GM21737 (cell line): Measurements from ENCODE around the gene PRKD1.

Experiments
- ATAC-seq: cut with Tn5 transposase; IDR thresholded peaks from one replicate; pipeline ENCODE4 v1.9.1; 2021; ENCODE audit warnings: mild to moderate bottlenecking, moderate library complexity; ENCODE audit not compliant: unreplicated experiment

PRKD1 gene

GRCh38 chr14:29536886-29537511 lies 390.6 kb downstream of the PRKD1 start:
- ATAC-seq: no peak

GRCh38 chr14:29529418-29529817 lies 398.2 kb downstream of the PRKD1 start:
- ATAC-seq: no peak

- ATAC-seq: no peak
Measured at GRCh38 chr14:29528889-29529288, 398.8 kb downstream of the PRKD1 start.

GRCh38 chr14:29527286-29527685 lies 400.4 kb downstream of the PRKD1 start:
- no peak for ATAC-seq
